ENCODE results near the gene FGFR2. TPM values are rescaled to one million over a fixed set of nuclear protein-coding genes. Genes with fewer than 3 reads are reported as not detected.
A peak's percentile ranks its signal among the peaks of the same experiment; 100 is the strongest.

Gene FGFR2
- total RNA-seq: not detected

DNA sequence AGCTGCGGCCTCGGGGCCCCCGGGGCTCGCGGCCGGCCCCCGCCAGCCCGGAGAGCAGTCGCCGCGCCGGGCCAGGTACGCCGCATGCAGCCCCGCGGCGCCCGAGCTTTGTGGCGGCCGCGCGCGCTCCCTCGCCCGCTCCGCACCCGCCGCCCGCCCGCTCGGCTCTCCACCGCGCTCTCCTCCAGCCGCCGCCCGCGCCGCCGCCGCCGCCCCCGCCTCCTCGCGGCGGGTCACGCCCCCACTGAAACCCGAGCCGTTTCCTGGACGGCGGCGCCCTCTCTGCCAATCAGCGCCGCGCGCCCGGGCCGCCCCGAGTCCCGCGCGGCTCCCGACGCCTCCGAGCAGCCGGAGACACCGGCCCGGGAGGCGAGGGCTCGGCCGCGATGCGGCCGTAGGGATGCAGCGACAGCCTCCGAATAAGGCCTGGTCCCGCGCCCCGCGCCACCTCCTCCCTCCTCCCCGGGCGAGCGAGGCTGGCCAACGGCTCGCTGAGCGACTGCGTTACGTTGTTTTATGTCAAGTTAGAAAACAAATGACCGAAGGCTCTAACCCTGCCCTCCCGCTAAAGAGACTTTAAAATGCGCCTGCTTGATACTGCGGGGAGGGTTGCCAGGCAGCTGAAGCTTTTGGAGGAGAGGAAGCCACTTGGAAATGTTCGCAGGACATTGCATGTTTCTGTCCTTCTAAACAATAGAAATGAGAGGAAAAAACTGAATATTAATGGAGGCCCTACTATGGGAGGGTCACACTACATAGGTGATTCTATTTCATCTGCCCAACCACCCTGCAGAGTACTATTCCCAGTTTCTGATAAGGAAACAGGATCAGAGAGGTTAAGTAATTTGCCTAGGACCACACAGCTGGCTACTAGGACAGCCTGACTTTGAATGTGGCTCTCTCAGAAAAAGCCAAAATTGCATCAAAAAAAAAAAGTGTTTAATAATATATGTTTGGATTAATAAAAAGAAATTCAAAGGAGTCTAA lies at the start of gene FGFR2:
Gene FGFR2, minus strand, starts transcription at position 182 of the 987 bp plus-strand sequence. CDS start 4,627 bp downstream, outside the sequence.
- POLR2A ChIA-PET: no interaction called here
- Mint-ChIP-seq H3K4me1 (peaks cover 4% of the 10 kb centered on the region), H3K36me3 (ENCODE audit: low read depth) (peaks cover 2% of the 10 kb centered on the region), H3K4me3 (no peak within 1 kb of the TSS), H3K27ac (no peak within 1 kb of the TSS), H3K9me3 (no peaks in the 10 kb centered on the region), H3K27me3 (peaks cover 52% of the 10 kb centered on the region)
- peak; percentile 13 for DNase-seq
- CTCF ChIA-PET: no interaction called here

- no peaks in the 10 kb centered on the region for H3K36me3 Mint-ChIP-seq (ENCODE audit: low read depth)
- ChIA-PET POLR2A (no interaction called here), CTCF (interaction anchor here (0.5 kb wide), 1 partner anchor 1823 kb away, joined by 4 read pairs; no protein-coding TSS in a partner anchor)
- no peak for DNase-seq
- no peak overlapping the region for H3K4me3 Mint-ChIP-seq
- no peak overlapping the region for H3K27ac Mint-ChIP-seq
- no peaks in the 10 kb centered on the region for H3K27me3 Mint-ChIP-seq
- H3K4me1 Mint-ChIP-seq: no peaks in the 10 kb centered on the region
- H3K9me3 Mint-ChIP-seq: no peaks in the 10 kb centered on the region
Measured at GRCh38 chr10:121647401-121647800, 49.2 kb upstream of the FGFR2 start.

GRCh38 chr10:121645696-121646095 lies 47.5 kb upstream of the FGFR2 start:
- H3K4me1 Mint-ChIP-seq: no peaks in the 10 kb centered on the region
- no peaks in the 10 kb centered on the region for H3K36me3 Mint-ChIP-seq (ENCODE audit: low read depth)
- peaks cover 2% of the 10 kb centered on the region for H3K9me3 Mint-ChIP-seq
- ChIA-PET CTCF (no interaction called here), POLR2A (no interaction called here)
- no peaks in the 10 kb centered on the region for H3K27me3 Mint-ChIP-seq
- no peak for DNase-seq
- no peak overlapping the region for H3K4me3 Mint-ChIP-seq
- no peak overlapping the region for H3K27ac Mint-ChIP-seq

- Mint-ChIP-seq H3K27me3 (no peaks in the 10 kb centered on the region), H3K4me1 (no peaks in the 10 kb centered on the region), H3K27ac (no peak overlapping the region), H3K9me3 (peaks cover 2% of the 10 kb centered on the region), H3K4me3 (no peak overlapping the region), H3K36me3 (ENCODE audit: low read depth) (no peaks in the 10 kb centered on the region)
- no peak for DNase-seq
- CTCF ChIA-PET: no interaction called here
- POLR2A ChIA-PET: no interaction called here
Measured at GRCh38 chr10:121644501-121644900, 46.3 kb upstream of the FGFR2 start.

DNA sequence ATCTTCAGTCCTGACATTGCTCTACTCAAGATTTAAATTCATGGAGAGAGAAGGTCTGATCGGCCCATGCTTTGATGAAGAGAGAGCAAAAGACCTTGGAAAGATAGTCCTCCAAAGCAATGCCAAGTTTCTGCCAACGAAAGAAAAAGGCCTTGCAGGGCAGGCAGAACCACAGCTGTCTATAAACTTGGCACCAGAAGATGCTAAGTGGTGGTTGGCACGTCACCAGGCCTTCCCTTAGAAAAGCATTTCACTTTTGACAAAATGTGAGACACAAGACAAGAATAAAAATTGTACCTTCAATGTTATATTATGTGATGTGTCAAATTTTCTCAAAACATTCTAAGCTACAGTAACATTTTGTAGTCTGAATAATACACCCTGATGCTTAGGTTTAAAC lies 42.0 kb upstream of the FGFR2 start:
- ChIA-PET POLR2A (no interaction called here), CTCF (no interaction called here)
- no peak overlapping the region for H3K4me3 Mint-ChIP-seq
- H3K27me3 Mint-ChIP-seq: no peaks in the 10 kb centered on the region
- DNase-seq: no peak
- H3K4me1 Mint-ChIP-seq: no peaks in the 10 kb centered on the region
- peaks cover 10% of the 10 kb centered on the region for H3K9me3 Mint-ChIP-seq
- H3K27ac Mint-ChIP-seq: no peak overlapping the region
- no peaks in the 10 kb centered on the region for H3K36me3 Mint-ChIP-seq (ENCODE audit: low read depth)

GRCh38 chr10:121639416-121639815 lies 41.2 kb upstream of the FGFR2 start:
- no peak for DNase-seq
- no peaks in the 10 kb centered on the region for H3K27me3 Mint-ChIP-seq
- H3K4me1 Mint-ChIP-seq: no peaks in the 10 kb centered on the region
- H3K4me3 Mint-ChIP-seq: no peak overlapping the region
- H3K36me3 Mint-ChIP-seq (ENCODE audit: low read depth): no peaks in the 10 kb centered on the region
- POLR2A ChIA-PET: no interaction called here
- peaks cover 10% of the 10 kb centered on the region for H3K9me3 Mint-ChIP-seq
- CTCF ChIA-PET: no interaction called here
- no peak overlapping the region for H3K27ac Mint-ChIP-seq

- CTCF ChIA-PET: no interaction called here
Measured at GRCh38 chr10:121637437-121637836, 39.2 kb upstream of the FGFR2 start.

DNA sequence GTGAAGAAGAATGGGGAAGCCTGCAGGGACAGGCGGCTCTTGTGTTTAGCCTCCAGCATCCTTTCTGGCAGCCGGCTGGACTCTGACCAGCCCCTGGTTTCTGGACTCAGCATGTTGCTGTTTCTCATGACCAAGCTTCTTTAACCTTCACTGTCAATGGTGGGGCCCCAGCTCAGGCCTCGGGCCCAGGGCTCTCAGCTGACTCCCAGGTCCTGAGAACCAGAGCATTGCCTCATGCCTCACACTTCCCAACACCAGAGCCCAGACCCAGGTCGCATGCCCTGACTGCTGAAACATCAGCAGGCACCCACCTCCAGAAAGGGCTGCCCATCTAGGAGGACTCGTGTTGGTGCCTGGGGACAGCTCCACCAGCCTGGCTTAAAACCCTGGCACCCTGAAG lies 34.8 kb upstream of the FGFR2 start:
- H3K36me3 Mint-ChIP-seq (ENCODE audit: low read depth): no peaks in the 10 kb centered on the region
- H3K4me3 Mint-ChIP-seq: no peak overlapping the region
- peaks cover 6% of the 10 kb centered on the region for H3K9me3 Mint-ChIP-seq
- ChIA-PET CTCF (no interaction called here), POLR2A (no interaction called here)
- DNase-seq: no peak
- H3K27ac Mint-ChIP-seq: no peak overlapping the region
- no peaks in the 10 kb centered on the region for H3K4me1 Mint-ChIP-seq
- no peaks in the 10 kb centered on the region for H3K27me3 Mint-ChIP-seq

More at GRCh38 chr10:121637437-121637836, 39.2 kb upstream of the FGFR2 start:
- no peak overlapping the region for H3K4me3 Mint-ChIP-seq
- no peak overlapping the region for H3K27ac Mint-ChIP-seq
- no peaks in the 10 kb centered on the region for H3K36me3 Mint-ChIP-seq (ENCODE audit: low read depth)
- peaks cover 10% of the 10 kb centered on the region for H3K9me3 Mint-ChIP-seq
- POLR2A ChIA-PET: no interaction called here
- no peaks in the 10 kb centered on the region for H3K4me1 Mint-ChIP-seq
- no peaks in the 10 kb centered on the region for H3K27me3 Mint-ChIP-seq
- no peak for DNase-seq

GRCh38 chr10:121631365-121632029 lies 33.3 kb upstream of the FGFR2 start:
- ChIA-PET POLR2A (no interaction called here), CTCF (no interaction called here)
- H3K27ac Mint-ChIP-seq: no peak overlapping the region
- no peaks in the 10 kb centered on the region for H3K27me3 Mint-ChIP-seq
- H3K4me3 Mint-ChIP-seq: no peak overlapping the region
- no peaks in the 10 kb centered on the region for H3K9me3 Mint-ChIP-seq
- H3K36me3 Mint-ChIP-seq (ENCODE audit: low read depth): no peaks in the 10 kb centered on the region
- no peak for DNase-seq
- H3K4me1 Mint-ChIP-seq: no peaks in the 10 kb centered on the region

DNA sequence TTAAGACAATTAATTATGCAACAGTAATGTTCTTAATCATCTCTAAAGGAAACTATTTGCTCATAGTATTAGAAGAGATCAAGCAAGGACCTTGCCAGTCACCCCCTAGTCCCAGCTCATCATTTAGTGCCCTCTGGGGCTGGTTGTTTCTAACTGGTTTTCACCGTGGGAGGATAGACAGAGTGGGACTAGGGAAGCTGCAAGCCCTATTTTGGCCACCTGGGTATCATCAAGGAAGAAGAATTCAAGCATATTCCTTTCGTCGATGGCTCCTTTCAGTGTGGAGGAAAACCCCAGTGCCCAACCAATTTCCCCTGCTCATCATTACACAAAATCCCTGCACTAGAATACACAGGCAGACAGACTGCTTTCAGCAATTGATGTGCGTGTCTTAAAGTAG lies 30.6 kb upstream of the FGFR2 start:
- no peak overlapping the region for H3K27ac Mint-ChIP-seq
- no peak for DNase-seq
- CTCF ChIA-PET: no interaction called here

DNA sequence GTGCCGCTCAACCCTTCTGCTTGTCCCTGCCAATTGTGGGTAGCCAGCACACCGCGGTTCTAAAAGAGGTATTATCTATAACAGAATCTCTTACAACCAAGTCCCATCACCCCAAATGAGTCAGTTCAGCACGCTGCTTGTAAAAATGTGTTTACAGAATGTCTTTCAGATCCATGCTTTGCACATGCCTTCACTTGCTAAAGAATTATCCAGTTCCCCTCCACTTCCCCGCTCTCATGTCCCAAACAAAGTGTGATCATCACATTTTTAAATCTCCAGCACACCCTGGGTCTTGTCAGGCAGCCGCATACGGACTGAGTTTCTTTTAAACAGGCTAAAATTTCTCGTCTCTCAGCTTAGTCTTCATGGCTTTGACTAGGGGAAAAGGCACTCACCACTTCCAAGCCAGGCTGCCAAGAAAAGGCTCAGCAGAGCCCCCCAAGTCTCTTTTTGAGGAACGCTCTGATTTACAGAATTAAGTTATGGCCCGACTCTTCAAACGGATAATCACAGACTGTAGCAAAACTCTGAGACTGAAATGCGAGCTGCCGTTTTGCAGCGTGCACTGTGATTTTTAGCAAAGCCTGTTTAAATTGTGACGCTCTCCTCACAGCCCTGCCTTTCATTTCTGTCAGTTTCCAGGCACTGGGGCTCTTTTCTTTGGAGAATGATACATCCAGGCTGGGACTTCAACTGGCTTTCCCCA lies 29.8 kb upstream of the FGFR2 start:
- H3K36me3 Mint-ChIP-seq (ENCODE audit: low read depth): no peaks in the 10 kb centered on the region
- ChIA-PET POLR2A (no interaction called here), CTCF (no interaction called here)
- no peaks in the 10 kb centered on the region for H3K27me3 Mint-ChIP-seq
- no peak for DNase-seq
- no peak overlapping the region for H3K4me3 Mint-ChIP-seq
- H3K9me3 Mint-ChIP-seq: no peaks in the 10 kb centered on the region
- H3K4me1 Mint-ChIP-seq: no peaks in the 10 kb centered on the region
- H3K27ac Mint-ChIP-seq: no peak overlapping the region

More for the DNA sequence above, 30.6 kb upstream of the FGFR2 start:
- H3K36me3 Mint-ChIP-seq (ENCODE audit: low read depth): no peaks in the 10 kb centered on the region
- POLR2A ChIA-PET: no interaction called here
- no peak overlapping the region for H3K4me3 Mint-ChIP-seq
- no peaks in the 10 kb centered on the region for H3K9me3 Mint-ChIP-seq
- no peaks in the 10 kb centered on the region for H3K27me3 Mint-ChIP-seq
- H3K4me1 Mint-ChIP-seq: no peaks in the 10 kb centered on the region

GRCh38 chr10:121624836-121625486 lies 26.7 kb upstream of the FGFR2 start:
- H3K27ac Mint-ChIP-seq: no peak overlapping the region
- H3K27me3 Mint-ChIP-seq: no peaks in the 10 kb centered on the region
- no peak overlapping the region for H3K4me3 Mint-ChIP-seq
- POLR2A ChIA-PET: interaction anchor here (0.5 kb wide), 1 partner anchor 144 kb away, joined by 3 read pairs; no protein-coding TSS in a partner anchor
- CTCF ChIA-PET: interaction anchor here (0.5 kb wide), 1 partner anchor 29 kb away, joined by 3 read pairs; no protein-coding TSS in a partner anchor
- no peaks in the 10 kb centered on the region for H3K4me1 Mint-ChIP-seq
- no peaks in the 10 kb centered on the region for H3K9me3 Mint-ChIP-seq
- H3K36me3 Mint-ChIP-seq (ENCODE audit: low read depth): no peaks in the 10 kb centered on the region
- no peak for DNase-seq

DNA sequence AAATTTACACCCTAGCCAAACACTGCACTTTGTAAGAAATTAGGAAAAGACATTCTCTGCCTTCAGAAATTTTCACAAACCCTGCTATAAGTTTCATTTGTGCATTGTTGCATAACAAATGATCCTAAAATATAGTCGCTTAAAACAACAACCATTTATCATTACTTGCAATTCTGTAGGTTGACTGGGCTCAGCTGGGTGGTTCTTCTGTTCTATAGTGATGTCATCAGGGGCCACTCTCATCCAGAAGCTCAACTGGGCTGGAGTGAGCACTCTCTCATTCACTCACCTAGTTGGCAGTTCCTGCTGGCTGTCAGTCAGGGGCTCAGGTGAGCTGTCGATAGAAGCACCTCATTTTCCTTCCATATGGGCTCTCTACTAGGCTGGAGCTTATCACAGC lies 20.7 kb upstream of the FGFR2 start:
- Mint-ChIP-seq H3K9me3 (no peaks in the 10 kb centered on the region), H3K4me1 (no peaks in the 10 kb centered on the region), H3K36me3 (ENCODE audit: low read depth) (no peaks in the 10 kb centered on the region), H3K27ac (no peak overlapping the region), H3K27me3 (no peaks in the 10 kb centered on the region), H3K4me3 (no peak overlapping the region)
- POLR2A ChIA-PET: no interaction called here
- no peak for DNase-seq
- CTCF ChIA-PET: no interaction called here
